Ovary (tissue), 9 donors: ENCODE measurements around the gene KCTD17. TPM values are rescaled to one million over a fixed set of nuclear protein-coding genes. Genes with fewer than 3 reads are reported as not detected.

Experiments
- DNase-seq, 5 donors: peaks; one replicate each; pipeline ENCODE4 v3.0.0-alpha.2; 2019 to 2020
- H3K27ac ChIP-seq, 2 donors: fragments of 200-600 bp; one replicate each; pipeline versions ENCODE4 v1.5.1 to v1.8.0; 2019 to 2022
- H3K27me3 ChIP-seq: fragments of 200-600 bp; one replicate; pipeline ENCODE4 v1.8.0; 2022
- H3K36me3 ChIP-seq: fragments of 200-600 bp; sonication (generic); one replicate; pipeline ENCODE4 v1.5.1; 2019
- H3K4me1 ChIP-seq: one replicate; pipeline ENCODE4 v1.8.1; 2013; ENCODE audit warnings: mild to moderate bottlenecking, moderate library complexity; ENCODE audit not compliant: insufficient read depth
- H3K4me3 ChIP-seq: fragments of 200-600 bp; sonication (generic); one replicate; pipeline ENCODE4 v1.5.1; 2017
- H3K9me3 ChIP-seq, 2 donors: fragments of 200-600 bp in 1 of 2; sonication (generic) in 1 of 2; one replicate each; pipeline versions ENCODE4 v1.5.1 to v1.8.1; 2013 to 2019; ENCODE audit warnings: mild to moderate bottlenecking in 1 of 2, moderate library complexity in 1 of 2
- EP300 ChIP-seq: sonication (generic); formaldehyde crosslinking; IDR thresholded peaks from one replicate; pipeline ENCODE4 v1.6.1; 2017; ENCODE audit warnings: antibody characterized with exemption
- POLR2A ChIP-seq: fragments of 450-650 bp; IDR thresholded peaks from one replicate; pipeline ENCODE4 v1.6.1; 2017; ENCODE audit warnings: antibody characterized with exemption, mild to moderate bottlenecking, moderate library complexity
- WGBS, 3 donors: extraction: QIAGEN DNeasy Blood & Tissue Kit in 1 of 3; methylation state at CpG; one replicate each; pipeline versions ENCODE4 v1.1.5 to v1.1.7; 2013 to 2017; 5-methylcytosine and 5-hydroxymethylcytosine counted together
- intact Hi-C, 4 donors: fragments of 100-400 bp; cut with DNase I; formaldehyde crosslinking; loops; one replicate each; pipeline versions ENCODE4 v1.11.0 to v1.15.1; 2022 to 2023
- polyA plus RNA-seq, 2 donors: library from polyadenylated mRNA; stranded (reverse); fragments of 200-250 nt in 1 of 2; fragments of 350-450 nt in 1 of 2; fragmentation: Illumina TruSeq in 1 of 2; extraction: RNeasy Lipid Tissue Mini Kit (QIAGEN cat#74804) in 1 of 2; gene quantifications; one replicate each; pipeline ENCODE4 v1.2.3, GENCODE V29; 2013 to 2014
- small RNA-seq: library from RNA; depleted of rRNA; stranded (forward); fragments of <200 nt; gene quantifications from one replicate; pipeline ENCODE3, GENCODE V24; 2016
- total RNA-seq, 7 donors: library from RNA; depleted of rRNA in 2 of 7; stranded (reverse); fragments of >200 nt in 2 of 7; fragmentation: NEBNext Ultra II Directional in 3 of 7; extraction: Animal tissue kit (Norgen Biotek cat#: 25700) in 3 of 7; gene quantifications; one replicate each; pipeline versions ENCODE4 v1.1.0 to v1.2.4, GENCODE V29; 2016 to 2023
- TF ChIP-seq, protein P1 (sequence below), 3 donors: fragments of 450-650 bp in 2 of 3; fragments of 200-600 bp in 1 of 3; IDR thresholded peaks; one replicate each; pipeline versions ENCODE4 v1.5.1 to v1.8.0; 2016 to 2022; ENCODE audit warnings: antibody characterized with exemption in 3 of 3, mild to moderate bottlenecking in 1 of 3
- donor health status: DM: no; HTN: no; CAD: no; lungs with moderate emphysema.
- donor health status: DM: no; HTN: no; CAD: no.
- donor health status: Bipolar disorder and iron deficiency.
- donor health status: DM: yes; HTN: yes; CAD: no.
- donor health status: DM: no; HTN: no; CAD: no.
- donor health status: DM: yes; HTN: yes; CAD: no.

KCTD17 gene
- total and polyA plus RNA-seq, 9 donors, result 4.5 to 34.7 (median 26.7) TPM

DNA sequence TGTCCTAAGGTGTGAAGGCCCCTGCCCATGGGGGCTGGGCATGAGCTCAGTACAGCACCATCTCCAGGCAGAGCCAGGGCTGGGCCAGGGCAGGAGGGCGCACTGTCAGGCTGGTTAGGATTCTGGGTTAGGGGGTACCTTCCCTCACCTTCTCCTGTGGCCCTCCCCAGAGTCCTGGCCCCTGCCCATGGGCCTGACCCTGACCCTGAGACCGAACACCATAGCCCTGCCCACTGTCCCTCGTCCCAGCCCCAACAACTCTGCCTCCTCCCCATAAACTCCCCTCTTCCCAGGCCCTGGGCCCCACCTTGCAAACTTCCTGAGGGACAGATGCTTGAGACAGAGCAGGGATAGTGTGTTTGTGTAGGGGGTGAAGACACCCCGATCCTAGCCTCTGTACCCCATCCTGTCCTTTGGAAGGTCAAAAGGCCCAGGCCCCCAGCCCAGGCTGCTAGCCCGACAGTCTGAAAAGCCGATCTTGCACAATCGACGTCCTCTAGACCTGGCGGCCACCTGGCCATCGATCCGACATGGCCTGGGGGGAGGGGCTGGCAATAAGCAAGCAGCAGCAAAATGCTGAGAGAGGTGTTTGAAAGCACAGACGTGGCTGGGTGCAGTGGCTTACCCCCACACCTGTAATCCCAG is 60.7 kb downstream of the KCTD17 start:
- no peak for DNase-seq
- intact Hi-C loops, result no loop called here
- WGBS, 3 donors, result 61 to 67% (median 63%) methylated on average over 12 of the region's 12 CpGs
- no peaks in the 10 kb centered on the region for H3K4me1 ChIP-seq
- H3K36me3 ChIP-seq, result no peaks in the 10 kb centered on the region
- no peak overlapping the region for H3K4me3 ChIP-seq
- no peak overlapping the region for H3K27ac ChIP-seq
- H3K27me3 ChIP-seq, result no peaks in the 10 kb centered on the region
- no peak for TF ChIP-seq EP300
- TF ChIP-seq, protein P1, sequence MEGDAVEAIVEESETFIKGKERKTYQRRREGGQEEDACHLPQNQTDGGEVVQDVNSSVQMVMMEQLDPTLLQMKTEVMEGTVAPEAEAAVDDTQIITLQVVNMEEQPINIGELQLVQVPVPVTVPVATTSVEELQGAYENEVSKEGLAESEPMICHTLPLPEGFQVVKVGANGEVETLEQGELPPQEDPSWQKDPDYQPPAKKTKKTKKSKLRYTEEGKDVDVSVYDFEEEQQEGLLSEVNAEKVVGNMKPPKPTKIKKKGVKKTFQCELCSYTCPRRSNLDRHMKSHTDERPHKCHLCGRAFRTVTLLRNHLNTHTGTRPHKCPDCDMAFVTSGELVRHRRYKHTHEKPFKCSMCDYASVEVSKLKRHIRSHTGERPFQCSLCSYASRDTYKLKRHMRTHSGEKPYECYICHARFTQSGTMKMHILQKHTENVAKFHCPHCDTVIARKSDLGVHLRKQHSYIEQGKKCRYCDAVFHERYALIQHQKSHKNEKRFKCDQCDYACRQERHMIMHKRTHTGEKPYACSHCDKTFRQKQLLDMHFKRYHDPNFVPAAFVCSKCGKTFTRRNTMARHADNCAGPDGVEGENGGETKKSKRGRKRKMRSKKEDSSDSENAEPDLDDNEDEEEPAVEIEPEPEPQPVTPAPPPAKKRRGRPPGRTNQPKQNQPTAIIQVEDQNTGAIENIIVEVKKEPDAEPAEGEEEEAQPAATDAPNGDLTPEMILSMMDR (IDR thresholded peaks at IDR 0.05), result no peak
- TF ChIP-seq POLR2A, result no peak
- no peaks in the 10 kb centered on the region for H3K9me3 ChIP-seq

Small RNAs within 50 kb of the gene (small RNA-seq; reads per million reads assigned to genes)
- not detected for gene RF00019

Other genes with a start within 250 kb of the KCTD17 start
- gene PVALB, start 234.7 kb upstream of the KCTD17 start, total RNA-seq, result under 1 TPM in 1 of 7 donors, not detected in 6; 0.41 TPM
- under 1 TPM in 1 of 2 donors, not detected in 1; 0.47 TPM for gene PVALB, start 234.7 kb upstream of the KCTD17 start, polyA plus RNA-seq
- 1 to 10 TPM; 2.2 to 6.7 (median 4.8) TPM for gene NCF4, start 190.7 kb upstream of the KCTD17 start, total RNA-seq
- 1 to 10 TPM; 4.6 to 5.0 TPM for gene NCF4, start 190.7 kb upstream of the KCTD17 start, polyA plus RNA-seq
- 1 to 10 TPM in 4 of 7 donors, under 1 TPM in 3; 0.53 to 2.3 (median 1.8) TPM for gene CSF2RB, start 138.1 kb upstream of the KCTD17 start, total RNA-seq
- gene CSF2RB, start 138.1 kb upstream of the KCTD17 start, polyA plus RNA-seq, result 1 to 10 TPM in 1 of 2 donors, under 1 TPM in 1; 0.96 to 2.0 TPM
- 10 to 100 TPM; 25.9 to 59.9 (median 42.4) TPM for gene TST, start 32.3 kb upstream of the KCTD17 start, total RNA-seq
- gene TST, start 32.3 kb upstream of the KCTD17 start, polyA plus RNA-seq, result 10 to 100 TPM in 1 of 2 donors, 1 to 10 TPM in 1; 6.4 to 55.7 TPM
- gene MPST, start 32.0 kb upstream of the KCTD17 start, total RNA-seq, result 100 to 1,000 TPM in 3 of 7 donors, 10 to 100 TPM in 4; 67.7 to 178 (median 91.6) TPM
- 100 to 1,000 TPM in 1 of 2 donors, 1 to 10 TPM in 1; 5.4 to 163 TPM for gene MPST, start 32.0 kb upstream of the KCTD17 start, polyA plus RNA-seq
- gene TMPRSS6, start 58.0 kb downstream of the KCTD17 start, total RNA-seq, result 1 to 10 TPM in 1 of 7 donors, under 1 TPM in 1, not detected in 5; 0.33 to 2.4 TPM
- under 1 TPM in 1 of 2 donors, not detected in 1; 0.04 TPM for gene TMPRSS6, start 58.0 kb downstream of the KCTD17 start, polyA plus RNA-seq
- gene IL2RB, start 98.2 kb downstream of the KCTD17 start, total RNA-seq, result 1 to 10 TPM in 4 of 7 donors, under 1 TPM in 2, not detected in 1; 0.34 to 4.1 (median 1.4) TPM
- gene IL2RB, start 98.2 kb downstream of the KCTD17 start, polyA plus RNA-seq, result 1 to 10 TPM in 1 of 2 donors, under 1 TPM in 1; 0.42 to 1.6 TPM
- gene C1QTNF6, start 136.5 kb downstream of the KCTD17 start, total RNA-seq, result 1 to 10 TPM; 4.0 to 7.7 (median 4.9) TPM
- 1 to 10 TPM; 6.7 to 8.5 TPM for gene C1QTNF6, start 136.5 kb downstream of the KCTD17 start, polyA plus RNA-seq
- gene SSTR3, start 160.7 kb downstream of the KCTD17 start, total RNA-seq, result 1 to 10 TPM; 1.7 to 9.2 (median 5.0) TPM
- gene SSTR3, start 160.7 kb downstream of the KCTD17 start, polyA plus RNA-seq, result 1 to 10 TPM; 1.6 to 2.2 TPM
- gene RAC2, start 192.5 kb downstream of the KCTD17 start, total RNA-seq, result 10 to 100 TPM in 2 of 7 donors, 1 to 10 TPM in 5; 2.3 to 18.4 (median 6.0) TPM
- gene RAC2, start 192.5 kb downstream of the KCTD17 start, polyA plus RNA-seq, result 10 to 100 TPM in 1 of 2 donors, 1 to 10 TPM in 1; 3.9 to 11.0 TPM
- 10 to 100 TPM in 2 of 7 donors, 1 to 10 TPM in 5; 2.4 to 14.5 (median 6.2) TPM for gene CYTH4, start 230.8 kb downstream of the KCTD17 start, total RNA-seq
- 1 to 10 TPM; 2.6 to 9.1 TPM for gene CYTH4, start 230.8 kb downstream of the KCTD17 start, polyA plus RNA-seq